Suprapubic skin (tissue), 3 donors: ENCODE results near the gene RHBDD1.

Experiments used
- CTCF ChIP-seq, 2 donors: fragments of 200-600 bp in 1 of 2; fragments of 450-650 bp in 1 of 2; sonication (generic) in 1 of 2; IDR thresholded peaks; one replicate each; pipeline ENCODE4 v1.5.1; 2016 to 2019; ENCODE audit warnings: antibody characterized with exemption in 2 of 2, mild to moderate bottlenecking in 1 of 2, moderate library complexity in 1 of 2
- EP300 ChIP-seq: sonication (generic); formaldehyde crosslinking; IDR thresholded peaks from one replicate; pipeline ENCODE4 v1.6.1; 2017; ENCODE audit warnings: antibody characterized with exemption
- POLR2A ChIP-seq, 2 donors: fragments of 450-650 bp; IDR thresholded peaks; one replicate each; pipeline ENCODE4 v1.6.1; 2017; ENCODE audit warnings: antibody characterized with exemption in 2 of 2, mild to moderate bottlenecking in 2 of 2, moderate library complexity in 2 of 2

GRCh38 chr2:226894752-226895151, 58.9 kb downstream of the RHBDD1 start:
- TF ChIP-seq EP300 (no peak), CTCF (IDR thresholded peaks at IDR 0.05) (no peak), POLR2A (IDR thresholded peaks at IDR 0.05) (no peak)
